Stimulated activated CD4-positive, alpha-beta T cell treated with anti-CD3 and anti-CD28 coated beads, Interleukin-2, amount 100 ng/mL, for 24 hours (primary cell): Measurements from ENCODE around the gene NR5A1.

Source experiments
- DNase-seq, 2 donors: peaks; one replicate each; pipeline ENCODE4 v3.0.0-alpha.2; 2020

NR5A1 gene

GRCh38 chr9:124437086-124437485 lies 70.1 kb downstream of the NR5A1 start:
- no peak for DNase-seq

- DNase-seq: no peak
These were observed 70.9 kb downstream of the NR5A1 start for GRCh38 chr9:124436320-124436719.
